ENCODE results near the gene SPATA9.

The SPATA9 gene, protein sequence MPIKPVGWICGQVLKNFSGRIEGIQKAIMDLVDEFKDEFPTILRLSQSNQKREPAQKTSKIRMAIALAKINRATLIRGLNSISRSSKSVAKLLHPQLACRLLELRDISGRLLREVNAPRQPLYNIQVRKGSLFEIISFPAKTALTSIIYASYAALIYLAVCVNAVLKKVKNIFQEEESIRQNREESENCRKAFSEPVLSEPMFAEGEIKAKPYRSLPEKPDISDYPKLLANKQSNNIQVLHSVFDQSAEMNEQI

DNA sequence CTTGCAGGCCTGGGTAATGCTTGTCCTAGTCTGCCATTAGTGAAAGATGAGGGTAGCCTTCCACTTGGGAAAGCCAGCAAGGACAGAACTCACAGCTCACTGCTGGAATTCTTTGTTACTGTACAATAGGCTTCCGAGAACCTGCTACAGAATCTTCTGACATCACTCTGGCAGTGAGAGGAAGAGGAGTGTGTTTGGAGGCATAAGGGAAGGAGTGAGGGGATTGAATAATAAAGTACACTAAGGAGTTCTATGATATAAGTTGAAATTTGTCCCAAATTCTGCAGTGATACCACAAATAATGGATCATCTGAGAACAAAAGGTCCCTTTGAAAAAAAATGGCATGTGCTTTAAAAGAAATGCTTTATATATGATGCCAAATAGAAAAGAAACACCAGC is at the start of gene SPATA9:
SPATA9 (minus strand) TSS at position 101 of the 400 bp plus-strand sequence. CDS start 137 bp downstream, outside the sequence.
- Histone ChIP-seq H3K4me3 (ENCODE audit: low read length in 2 of 2) (no peak within 1 kb of the TSS), H3K9me3 (ENCODE audit: control insufficient read depth in 2 of 2, low read length in 2 of 2) (no peaks in the 10 kb centered on the region), H3K9ac (ENCODE audit: low read depth in 1 of 2, low read length in 2 of 2) (no peak within 1 kb of the TSS), H3K36me3 (ENCODE audit: control insufficient read depth in 2 of 2, insufficient read depth in 2 of 2, low read length in 2 of 2) (no peaks in the 10 kb centered on the region), H3K27me3 (ENCODE audit: control insufficient read depth in 2 of 2, insufficient read depth in 2 of 2, low read length in 2 of 2) (no peaks in the 10 kb centered on the region), H3K4me1 (ENCODE audit: control insufficient read depth in 2 of 2, insufficient read depth in 2 of 2, low read length in 2 of 2) (no peaks in the 10 kb centered on the region), H3K27ac (ENCODE audit: low read depth in 2 of 2, low read length in 2 of 2) (no peak within 1 kb of the TSS)

DNA sequence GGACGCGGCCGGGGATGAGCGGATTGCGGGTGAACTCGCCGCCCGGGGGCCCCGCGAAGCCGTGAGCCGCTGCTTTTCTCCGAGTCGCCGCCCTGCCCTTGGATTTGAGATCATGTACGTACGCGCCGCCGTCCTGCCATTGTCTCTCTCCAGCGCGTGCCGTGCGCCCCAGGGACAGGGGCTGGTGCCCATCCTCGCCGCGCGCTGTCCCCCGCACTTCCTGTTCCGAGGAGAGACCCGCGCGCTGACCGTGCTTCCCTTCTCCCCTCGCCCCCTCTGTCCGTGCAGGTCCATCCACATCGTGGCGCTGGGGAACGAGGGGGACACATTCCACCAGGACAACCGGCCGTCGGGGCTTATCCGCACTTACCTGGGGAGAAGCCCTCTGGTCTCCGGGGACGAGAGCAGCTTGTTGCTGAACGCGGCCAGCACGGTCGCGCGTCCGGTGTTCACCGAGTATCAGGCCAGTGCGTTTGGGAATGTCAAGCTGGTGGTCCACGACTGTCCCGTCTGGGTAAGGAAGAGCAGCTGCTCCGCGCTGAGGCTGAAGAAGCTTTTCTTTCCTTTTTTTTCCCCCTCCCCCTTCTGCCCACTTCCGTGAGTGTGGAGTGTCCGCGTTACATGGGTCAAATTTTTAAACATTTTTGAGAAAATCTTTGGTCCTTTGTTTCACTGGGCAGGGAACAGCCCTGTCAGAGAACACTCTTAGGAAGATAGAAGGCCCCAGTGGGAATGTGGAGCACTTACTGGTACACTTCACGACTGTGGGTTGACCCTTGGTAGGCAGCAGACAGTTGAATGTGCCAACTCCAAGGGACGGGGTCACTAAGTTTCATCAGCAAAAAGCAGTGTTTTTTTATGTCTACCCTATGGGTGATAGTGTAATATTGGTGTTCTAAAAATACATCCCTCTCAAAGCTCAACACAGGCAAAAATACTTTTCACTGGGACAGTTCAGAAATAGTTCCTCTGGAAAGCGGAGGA is 49.1 kb upstream of the SPATA9 start:
- Histone ChIP-seq H3K27me3 (ENCODE audit: control insufficient read depth in 2 of 2, insufficient read depth in 2 of 2, low read length in 2 of 2) (no peaks in the 10 kb centered on the region), H3K27ac (ENCODE audit: low read depth in 2 of 2, low read length in 2 of 2) (peak overlapping the region; percentile 90), H3K36me3 (ENCODE audit: control insufficient read depth in 2 of 2, insufficient read depth in 2 of 2, low read length in 2 of 2) (no peaks in the 10 kb centered on the region), H3K4me3 (ENCODE audit: low read length in 2 of 2) (peak overlapping the region; percentile 84 to 93), H3K4me1 (ENCODE audit: control insufficient read depth in 2 of 2, insufficient read depth in 2 of 2, low read length in 2 of 2) (peaks cover 21 to 42% of the 10 kb centered on the region in 2 donors), H3K9me3 (ENCODE audit: control insufficient read depth in 2 of 2, low read length in 2 of 2) (no peaks in the 10 kb centered on the region), H3K9ac (ENCODE audit: low read depth in 1 of 2, low read length in 2 of 2) (peak overlapping the region; percentile 94 to 98)

DNA sequence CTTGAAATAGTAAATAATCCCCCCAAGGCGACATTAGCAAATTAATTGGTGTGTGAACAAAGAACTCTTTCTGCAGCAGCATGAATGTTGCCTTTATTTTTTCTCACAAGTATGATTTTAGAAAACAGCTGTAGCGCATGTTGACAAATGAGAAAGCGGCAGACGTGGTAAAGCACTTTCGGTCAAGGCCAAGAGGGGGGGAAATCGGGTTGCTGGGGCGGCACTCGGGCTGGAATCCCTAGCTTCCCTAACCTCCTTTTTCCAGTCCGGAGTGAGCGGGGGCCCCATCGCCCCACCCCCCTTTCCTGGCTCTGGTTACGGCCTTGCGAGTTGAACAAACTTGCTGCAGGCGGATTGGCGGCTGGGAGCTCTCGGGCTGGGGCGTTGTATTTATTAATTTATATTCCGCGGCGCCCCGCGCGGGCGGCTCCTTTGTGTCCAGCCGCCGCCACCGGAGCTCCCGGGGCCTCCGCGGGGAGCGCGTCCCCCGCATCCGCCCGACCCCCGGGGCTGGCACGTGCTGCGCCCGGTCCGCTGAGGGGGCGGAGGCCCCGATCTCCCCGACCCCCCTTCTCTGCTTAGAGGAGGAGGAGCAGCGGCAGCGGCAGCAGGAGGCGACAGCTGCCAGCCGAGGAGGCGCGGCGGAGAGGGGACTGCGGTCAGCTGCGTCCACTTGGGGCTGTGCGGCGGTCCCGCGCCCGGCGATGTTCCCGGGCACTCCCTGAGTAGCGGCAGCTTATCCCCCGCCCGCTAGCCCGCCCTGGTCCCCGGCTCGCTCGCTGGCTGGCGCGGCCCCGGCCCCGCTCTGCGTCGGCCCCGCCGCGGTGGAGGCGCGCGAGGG is 48.2 kb upstream of the SPATA9 start, which contains the start of gene RHOBTB3:
RHOBTB3 (plus strand) TSS at position 607 of the 841 bp plus-strand sequence. CDS start 347 bp downstream, outside the sequence.
- Histone ChIP-seq H3K9ac (ENCODE audit: low read depth in 1 of 2, low read length in 2 of 2) (peak within 1 kb of the TSS; percentile 94 to 98), H3K4me1 (ENCODE audit: control insufficient read depth in 2 of 2, insufficient read depth in 2 of 2, low read length in 2 of 2) (peaks cover 22 to 43% of the 10 kb centered on the region in 2 donors), H3K4me3 (ENCODE audit: low read length in 2 of 2) (peak within 1 kb of the TSS; percentile 84 to 93), H3K9me3 (ENCODE audit: control insufficient read depth in 2 of 2, low read length in 2 of 2) (no peaks in the 10 kb centered on the region), H3K27ac (ENCODE audit: low read depth in 2 of 2, low read length in 2 of 2) (peak within 1 kb of the TSS; percentile 90), H3K36me3 (ENCODE audit: control insufficient read depth in 2 of 2, insufficient read depth in 2 of 2, low read length in 2 of 2) (no peaks in the 10 kb centered on the region), H3K27me3 (ENCODE audit: control insufficient read depth in 2 of 2, insufficient read depth in 2 of 2, low read length in 2 of 2) (no peaks in the 10 kb centered on the region)

DNA sequence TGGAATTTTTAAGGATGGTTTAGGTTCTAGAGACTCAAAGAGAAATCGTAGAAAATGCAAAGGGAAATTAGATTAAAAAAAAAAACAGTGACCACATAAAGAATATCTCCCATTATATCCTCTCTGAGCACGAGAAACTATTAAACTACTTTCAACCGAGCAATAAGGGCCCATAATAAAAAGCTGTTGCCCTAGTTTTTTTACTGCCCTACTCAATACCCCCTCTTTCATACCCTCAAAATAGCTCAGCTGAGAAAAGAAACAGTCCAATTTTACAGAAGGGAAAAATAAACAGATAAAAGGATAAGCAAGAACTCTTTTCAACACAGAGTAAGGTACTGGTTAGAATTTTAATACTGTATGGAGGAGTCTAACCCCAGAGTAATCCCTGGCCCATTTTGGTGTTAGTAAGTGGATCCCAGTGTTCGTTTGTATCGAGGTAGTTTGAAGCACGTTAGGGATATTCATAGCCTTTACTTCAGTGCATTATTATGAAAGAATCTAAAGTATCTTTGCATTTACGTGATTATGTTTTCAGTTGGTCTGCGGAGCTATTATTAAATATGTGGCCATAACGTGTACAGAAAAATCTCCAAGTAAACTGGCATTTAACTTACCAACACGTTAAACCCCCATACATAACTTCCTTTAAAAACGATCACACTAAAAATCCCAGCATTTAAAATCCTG is 47.4 kb upstream of the SPATA9 start:
- Histone ChIP-seq H3K9me3 (ENCODE audit: control insufficient read depth in 2 of 2, low read length in 2 of 2) (no peaks in the 10 kb centered on the region), H3K4me3 (ENCODE audit: low read length in 2 of 2) (peak overlapping the region; percentile 84 to 93), H3K27ac (ENCODE audit: low read depth in 2 of 2, low read length in 2 of 2) (peak overlapping the region; percentile 90), H3K9ac (ENCODE audit: low read depth in 1 of 2, low read length in 2 of 2) (peak overlapping the region; percentile 19 to 98), H3K27me3 (ENCODE audit: control insufficient read depth in 2 of 2, insufficient read depth in 2 of 2, low read length in 2 of 2) (no peaks in the 10 kb centered on the region), H3K36me3 (ENCODE audit: control insufficient read depth in 2 of 2, insufficient read depth in 2 of 2, low read length in 2 of 2) (no peaks in the 10 kb centered on the region), H3K4me1 (ENCODE audit: control insufficient read depth in 2 of 2, insufficient read depth in 2 of 2, low read length in 2 of 2) (peaks cover 15 to 37% of the 10 kb centered on the region in 2 donors)

DNA sequence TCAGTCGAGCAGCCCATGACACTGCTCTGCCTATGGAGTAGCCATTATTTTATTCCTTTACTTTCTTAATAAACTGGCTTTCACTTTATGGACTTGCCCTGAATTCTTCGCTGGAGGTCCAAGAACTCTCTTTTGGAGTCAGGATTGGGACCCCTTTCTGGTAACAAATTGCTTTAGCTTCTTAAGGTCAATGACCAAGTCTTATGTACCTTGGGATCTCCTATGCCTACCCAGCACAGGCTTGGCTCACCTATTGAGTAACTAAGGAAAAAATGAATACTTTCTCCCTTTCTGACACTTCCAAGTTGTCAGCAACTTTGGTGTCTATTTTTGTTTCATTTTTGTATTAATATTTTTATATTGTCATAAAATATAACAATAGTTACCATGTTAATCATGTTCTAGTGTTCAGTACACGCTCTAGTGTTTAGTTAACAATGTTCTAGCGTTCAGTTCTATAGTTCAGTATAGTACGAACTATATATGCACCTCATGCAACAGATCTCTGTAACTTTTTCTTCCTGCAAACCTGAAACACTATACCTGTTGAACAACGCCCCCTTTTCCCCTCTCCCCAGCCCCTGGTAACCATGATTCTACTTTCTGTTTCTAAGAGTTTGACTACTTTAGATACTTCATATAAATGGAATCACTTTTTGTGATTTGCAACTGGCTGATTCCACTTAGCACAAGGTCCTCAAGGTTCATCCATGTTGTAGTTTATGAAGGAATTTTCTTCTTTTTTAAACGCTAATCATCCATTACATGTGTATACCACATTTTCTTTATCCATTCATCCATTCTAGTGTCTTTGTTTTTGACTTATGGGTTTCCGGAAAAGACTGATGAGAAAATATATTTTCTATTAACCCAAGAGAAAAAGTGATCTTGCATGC is 46.6 kb upstream of the SPATA9 start:
- Histone ChIP-seq H3K36me3 (ENCODE audit: control insufficient read depth in 2 of 2, insufficient read depth in 2 of 2, low read length in 2 of 2) (no peaks in the 10 kb centered on the region), H3K27me3 (ENCODE audit: control insufficient read depth in 2 of 2, insufficient read depth in 2 of 2, low read length in 2 of 2) (no peaks in the 10 kb centered on the region), H3K4me1 (ENCODE audit: control insufficient read depth in 2 of 2, insufficient read depth in 2 of 2, low read length in 2 of 2) (peaks cover 13 to 29% of the 10 kb centered on the region in 2 donors), H3K27ac (ENCODE audit: low read depth in 2 of 2, low read length in 2 of 2) (peak overlapping the region in 1 of 2 donors; percentile 23), H3K9me3 (ENCODE audit: control insufficient read depth in 2 of 2, low read length in 2 of 2) (no peaks in the 10 kb centered on the region), H3K9ac (ENCODE audit: low read depth in 1 of 2, low read length in 2 of 2) (no peak overlapping the region), H3K4me3 (ENCODE audit: low read length in 2 of 2) (no peak overlapping the region)

DNA sequence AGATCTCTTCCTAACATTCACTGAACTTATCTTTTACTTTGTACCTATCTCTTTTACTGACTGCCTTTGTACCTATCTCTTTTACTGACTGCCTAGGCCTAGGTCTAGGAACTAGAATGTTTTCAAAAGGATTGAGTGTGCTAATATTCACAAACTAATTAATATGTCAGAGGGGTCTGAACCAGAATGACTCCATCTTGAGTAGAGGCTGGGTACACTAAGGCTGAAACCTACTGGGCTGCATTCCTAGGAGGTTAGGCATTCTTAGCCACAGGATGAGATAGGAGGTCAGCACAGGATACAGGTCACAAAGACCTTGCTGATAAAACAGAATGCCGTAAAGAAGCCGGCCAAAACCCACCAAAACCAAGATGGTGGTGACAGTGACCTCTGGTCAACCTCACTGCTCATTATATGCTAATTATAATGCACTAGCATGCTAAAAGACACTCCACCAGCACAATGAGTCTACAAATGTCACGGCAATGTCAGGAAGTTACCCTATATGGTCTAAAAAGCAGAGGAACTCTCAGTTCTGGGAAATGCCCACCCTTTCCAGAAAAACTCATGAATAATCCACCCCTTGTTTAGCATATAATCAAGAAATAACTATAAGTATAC is 45.8 kb upstream of the SPATA9 start:
- Histone ChIP-seq H3K36me3 (ENCODE audit: control insufficient read depth in 2 of 2, insufficient read depth in 2 of 2, low read length in 2 of 2) (no peaks in the 10 kb centered on the region), H3K9me3 (ENCODE audit: control insufficient read depth in 2 of 2, low read length in 2 of 2) (no peaks in the 10 kb centered on the region), H3K27me3 (ENCODE audit: control insufficient read depth in 2 of 2, insufficient read depth in 2 of 2, low read length in 2 of 2) (no peaks in the 10 kb centered on the region), H3K4me1 (ENCODE audit: control insufficient read depth in 2 of 2, insufficient read depth in 2 of 2, low read length in 2 of 2) (peaks cover 13 to 22% of the 10 kb centered on the region in 2 donors), H3K27ac (ENCODE audit: low read depth in 2 of 2, low read length in 2 of 2) (peak overlapping the region in 1 of 2 donors; percentile 23), H3K4me3 (ENCODE audit: low read length in 2 of 2) (no peak overlapping the region), H3K9ac (ENCODE audit: low read depth in 1 of 2, low read length in 2 of 2) (no peak overlapping the region)

DNA sequence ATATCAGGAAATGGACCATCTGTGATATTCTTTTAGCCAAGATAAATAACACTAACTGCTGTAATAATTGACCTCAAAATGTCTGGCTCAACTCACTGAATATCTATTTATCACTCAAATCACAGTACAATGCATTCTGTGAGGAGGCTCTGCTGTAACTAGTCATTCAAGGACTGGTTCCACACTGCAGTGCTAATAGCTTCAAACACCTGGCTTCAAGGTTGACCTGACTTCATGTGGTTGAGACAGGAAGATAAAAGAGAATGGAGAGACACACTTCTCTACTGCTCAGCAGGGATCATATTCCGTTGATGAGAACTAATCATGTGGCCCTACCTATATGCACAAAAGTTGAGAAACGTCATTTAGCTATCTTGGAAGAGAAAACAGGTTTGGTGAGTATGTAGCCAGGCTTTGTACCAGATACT is 45.0 kb upstream of the SPATA9 start:
- peaks cover 13 to 20% of the 10 kb centered on the region in 2 donors for H3K4me1 ChIP-seq (ENCODE audit: control insufficient read depth in 2 of 2, insufficient read depth in 2 of 2, low read length in 2 of 2)
- peak overlapping the region in 1 of 2 donors; percentile 26 for H3K27ac ChIP-seq (ENCODE audit: low read depth in 2 of 2, low read length in 2 of 2)
- H3K4me3 ChIP-seq (ENCODE audit: low read length in 2 of 2) = no peak overlapping the region

DNA sequence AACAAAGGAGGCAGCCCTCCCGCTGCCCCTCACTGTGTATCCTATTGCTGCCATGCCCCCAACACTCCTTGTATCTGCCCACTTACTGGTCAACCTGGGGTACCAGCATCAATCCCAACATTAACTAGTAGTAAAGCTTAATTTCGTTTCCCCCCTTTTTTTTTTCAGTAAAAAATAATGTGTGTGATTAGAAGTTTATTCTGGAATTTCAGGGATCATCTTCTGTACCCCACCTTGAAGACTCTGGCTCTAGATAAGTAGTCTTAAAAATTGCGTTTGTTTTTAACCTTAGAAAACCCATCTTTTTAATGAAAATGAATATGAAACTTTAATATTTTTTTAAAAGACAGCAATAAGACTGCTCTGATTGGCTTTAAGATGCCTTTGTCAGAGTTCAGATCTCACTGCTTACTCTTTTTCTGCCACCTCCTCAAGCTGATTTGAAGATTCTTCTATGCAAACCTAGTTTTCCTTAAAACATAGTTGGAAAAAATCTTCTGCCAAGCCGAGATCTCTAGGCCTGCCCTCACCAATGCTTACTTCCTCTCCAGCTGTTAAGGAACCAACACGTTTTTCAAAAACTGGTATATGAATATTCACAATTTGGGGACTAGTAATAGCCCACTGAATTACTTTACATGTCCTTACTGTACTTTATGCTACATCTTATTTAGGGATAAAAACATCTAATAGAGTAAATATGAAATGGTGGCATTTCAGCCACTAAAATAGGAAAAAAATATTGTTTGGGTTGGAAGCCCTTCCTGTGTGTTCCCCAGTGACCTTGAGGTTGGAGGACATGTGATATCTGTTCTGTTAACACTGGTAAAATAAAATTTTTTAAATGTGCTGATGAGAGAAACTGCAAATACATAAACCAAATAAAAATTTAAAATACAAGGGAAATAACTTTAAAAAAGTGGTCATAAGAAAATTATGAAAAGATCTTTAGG is 44.3 kb upstream of the SPATA9 start:
- H3K4me1 ChIP-seq (ENCODE audit: control insufficient read depth in 2 of 2, insufficient read depth in 2 of 2, low read length in 2 of 2) = peaks cover 13 to 20% of the 10 kb centered on the region in 2 donors

More for the DNA sequence above, 45.0 kb upstream of the SPATA9 start:
- H3K9me3 ChIP-seq (ENCODE audit: control insufficient read depth in 2 of 2, low read length in 2 of 2) = no peaks in the 10 kb centered on the region
- no peaks in the 10 kb centered on the region for H3K36me3 ChIP-seq (ENCODE audit: control insufficient read depth in 2 of 2, insufficient read depth in 2 of 2, low read length in 2 of 2)
- no peaks in the 10 kb centered on the region for H3K27me3 ChIP-seq (ENCODE audit: control insufficient read depth in 2 of 2, insufficient read depth in 2 of 2, low read length in 2 of 2)
- H3K9ac ChIP-seq (ENCODE audit: low read depth in 1 of 2, low read length in 2 of 2) = no peak overlapping the region

More for the DNA sequence above, 44.3 kb upstream of the SPATA9 start:
- no peak overlapping the region for H3K4me3 ChIP-seq (ENCODE audit: low read length in 2 of 2)
- no peak overlapping the region for H3K9ac ChIP-seq (ENCODE audit: low read depth in 1 of 2, low read length in 2 of 2)
- H3K27me3 ChIP-seq (ENCODE audit: control insufficient read depth in 2 of 2, insufficient read depth in 2 of 2, low read length in 2 of 2) = no peaks in the 10 kb centered on the region
- H3K9me3 ChIP-seq (ENCODE audit: control insufficient read depth in 2 of 2, low read length in 2 of 2) = no peaks in the 10 kb centered on the region
- H3K36me3 ChIP-seq (ENCODE audit: control insufficient read depth in 2 of 2, insufficient read depth in 2 of 2, low read length in 2 of 2) = no peaks in the 10 kb centered on the region
- H3K27ac ChIP-seq (ENCODE audit: low read depth in 2 of 2, low read length in 2 of 2) = peak overlapping the region in 1 of 2 donors; percentile 39

Measured in mucosa of rectum (tissue), 2 donors.